NCI-H2029 (cell line): ENCODE measurements around the gene TIGD7.
A peak's percentile ranks its signal among the peaks of the same experiment; 100 is the strongest.

Experiments used
- DNase-seq: peaks from one replicate; lab custom pipeline; 2025; lab: John Stamatoyannopoulos, UW

TIGD7 gene, protein sequence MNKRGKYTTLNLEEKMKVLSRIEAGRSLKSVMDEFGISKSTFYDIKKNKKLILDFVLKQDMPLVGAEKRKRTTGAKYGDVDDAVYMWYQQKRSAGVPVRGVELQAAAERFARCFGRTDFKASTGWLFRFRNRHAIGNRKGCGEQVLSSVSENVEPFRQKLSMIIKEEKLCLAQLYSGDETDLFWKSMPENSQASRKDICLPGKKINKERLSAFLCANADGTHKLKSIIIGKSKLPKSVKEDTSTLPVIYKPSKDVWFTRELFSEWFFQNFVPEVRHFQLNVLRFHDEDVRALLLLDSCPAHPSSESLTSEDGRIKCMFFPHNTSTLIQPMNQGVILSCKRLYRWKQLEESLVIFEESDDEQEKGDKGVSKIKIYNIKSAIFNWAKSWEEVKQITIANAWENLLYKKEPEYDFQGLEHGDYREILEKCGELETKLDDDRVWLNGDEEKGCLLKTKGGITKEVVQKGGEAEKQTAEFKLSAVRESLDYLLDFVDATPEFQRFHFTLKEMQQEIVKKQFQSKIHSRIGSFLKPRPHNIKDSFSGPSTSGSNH

DNA sequence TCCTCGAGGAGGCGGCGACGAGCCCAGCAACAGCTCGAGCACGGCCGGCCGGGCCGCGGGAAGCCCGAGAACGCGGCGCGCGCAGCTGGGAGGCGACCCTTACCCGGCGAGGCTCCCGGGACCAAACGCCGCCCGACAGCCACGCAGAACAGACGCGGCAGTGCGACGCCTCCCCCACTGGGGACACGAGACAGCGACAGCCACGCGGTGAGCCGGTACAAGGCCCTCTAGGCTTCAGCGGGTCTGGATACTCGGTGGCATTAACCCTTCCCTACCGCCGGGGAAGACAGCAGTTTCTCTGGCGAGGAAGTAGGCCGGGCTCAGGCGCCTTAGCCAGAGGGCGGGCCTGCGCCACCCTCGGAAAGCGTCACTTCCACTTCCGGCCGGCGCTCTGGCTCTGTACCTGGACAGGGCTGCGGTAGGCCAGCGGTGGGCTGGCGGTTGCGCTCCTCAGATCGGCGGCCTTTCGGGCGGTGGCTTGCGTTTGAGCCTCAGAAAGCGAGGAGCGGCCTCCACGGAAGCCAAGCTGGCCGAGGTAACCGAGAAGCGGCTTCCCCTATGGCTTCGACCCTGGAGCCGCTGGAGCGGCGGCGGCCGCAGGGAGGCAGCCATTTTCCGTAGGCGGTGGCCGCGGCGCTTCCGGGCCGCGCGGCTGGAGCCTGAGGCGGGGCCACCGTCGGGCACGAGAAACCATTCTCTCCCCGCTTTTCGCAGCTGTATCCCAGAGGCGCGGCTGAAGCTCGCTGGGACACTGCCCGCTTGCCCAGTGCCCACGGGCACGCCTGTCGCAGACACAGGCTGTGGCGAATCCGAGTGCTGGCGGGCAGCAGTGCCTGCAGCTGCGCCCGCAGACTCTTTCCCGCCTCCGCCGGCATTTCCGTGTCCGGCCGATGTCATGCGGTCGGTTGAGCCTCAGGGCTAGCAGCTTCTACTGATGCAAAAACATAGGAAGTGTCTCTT is at the start of gene TIGD7, which contains the start of gene ZNF75A:
TIGD7 (minus strand) TSS at position 322 of the 960 bp plus-strand sequence. CDS start 4,816 bp downstream, outside the sequence.
ZNF75A (plus strand) TSS at position 389 of the 960 bp plus-strand sequence. CDS start 2,932 bp downstream, outside the sequence.
- DNase-seq: peak; percentile 80

DNA sequence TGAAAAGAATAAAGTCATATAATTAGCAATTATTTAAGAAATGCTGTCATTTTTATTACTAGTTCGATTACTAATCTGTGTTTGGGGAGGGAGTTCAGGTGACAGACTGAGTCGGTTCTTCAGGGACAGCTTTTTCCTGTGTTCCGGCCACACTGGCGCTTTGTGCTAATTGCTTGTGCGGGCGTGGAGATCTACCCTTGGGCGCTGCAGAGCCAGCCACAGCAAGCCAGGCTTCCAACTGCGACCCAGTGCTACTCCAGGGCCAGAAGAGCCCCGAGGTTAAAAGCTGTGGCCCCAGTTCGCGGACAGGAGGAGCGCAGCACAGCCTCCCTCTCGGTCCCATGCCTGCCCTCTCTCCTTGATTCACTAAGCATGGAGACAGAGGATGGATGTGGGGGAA is 43.9 kb upstream of the TIGD7 start:
- no peak for DNase-seq

GRCh38 chr16:3348547-3349167 is 43.4 kb upstream of the TIGD7 start:
- no peak for DNase-seq

DNA sequence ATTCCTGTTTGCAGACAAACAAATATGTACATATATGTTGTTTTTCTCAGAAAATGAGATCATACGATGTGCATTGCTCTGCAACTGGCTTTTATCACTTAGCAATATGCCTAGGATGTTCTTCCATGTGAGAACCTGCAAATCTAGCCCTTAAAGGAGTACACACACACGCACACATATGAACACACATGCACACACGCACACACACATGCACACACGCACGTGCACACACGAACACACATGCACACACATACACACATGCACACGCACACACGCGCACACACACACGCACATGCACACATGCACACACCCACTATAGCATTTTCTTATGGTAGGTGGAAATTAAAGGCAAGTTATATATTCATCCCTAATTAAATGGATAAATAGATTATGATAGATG is 42.4 kb upstream of the TIGD7 start:
- no peak for DNase-seq

- no peak for DNase-seq
Measured at GRCh38 chr16:3346041-3346440, 40.8 kb upstream of the TIGD7 start.

GRCh38 chr16:3328643-3329042 is 23.4 kb upstream of the TIGD7 start:
- DNase-seq: no peak

- DNase-seq: no peak
Measured at GRCh38 chr16:3328104-3328503, 22.9 kb upstream of the TIGD7 start.

DNA sequence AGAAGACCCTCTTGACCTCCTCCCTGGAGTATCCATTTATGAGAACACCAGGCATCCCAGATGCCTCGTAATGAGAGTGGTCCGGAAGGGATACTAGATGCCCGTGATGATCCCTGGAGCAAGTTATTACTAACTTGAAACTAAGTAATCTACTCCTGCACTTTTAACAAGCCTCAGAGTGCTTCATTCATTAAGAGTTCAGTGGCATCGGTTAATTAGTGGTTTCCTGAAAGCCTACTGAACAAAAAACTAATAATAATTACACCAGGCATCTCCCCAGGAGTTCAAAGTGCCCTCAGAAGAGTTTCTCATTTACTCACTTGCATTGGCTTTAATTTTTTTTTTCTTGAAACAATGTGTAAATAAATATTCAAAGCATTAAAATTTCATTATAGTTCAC is 22.3 kb upstream of the TIGD7 start:
- no peak for DNase-seq

GRCh38 chr16:3321816-3322215 is 16.6 kb upstream of the TIGD7 start:
- no peak for DNase-seq

DNA sequence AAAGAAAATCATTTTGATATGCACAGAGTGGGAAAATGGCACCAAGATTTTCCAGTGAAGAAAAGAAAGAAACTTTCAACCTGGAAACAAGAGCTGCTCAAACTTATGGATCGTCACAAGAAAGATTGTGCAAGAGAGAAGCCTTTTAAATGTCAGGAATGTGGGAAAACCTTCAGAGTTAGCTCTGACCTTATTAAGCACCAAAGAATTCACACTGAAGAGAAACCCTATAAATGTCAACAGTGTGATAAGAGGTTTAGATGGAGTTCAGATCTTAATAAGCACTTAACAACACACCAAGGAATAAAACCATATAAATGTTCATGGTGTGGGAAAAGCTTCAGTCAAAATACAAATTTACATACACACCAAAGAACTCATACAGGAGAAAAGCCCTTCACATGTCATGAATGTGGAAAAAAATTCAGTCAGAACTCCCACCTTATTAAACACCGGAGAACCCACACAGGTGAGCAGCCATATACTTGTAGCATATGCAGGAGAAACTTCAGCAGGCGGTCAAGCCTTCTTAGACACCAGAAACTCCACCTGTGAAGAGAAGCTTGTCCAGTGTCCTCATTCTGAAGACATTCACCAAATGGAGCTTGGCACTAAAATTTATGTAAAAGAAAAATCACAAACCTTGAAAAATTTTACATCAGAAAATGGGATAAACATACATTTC is 12.2 kb upstream of the TIGD7 start:
- no peak for DNase-seq

- DNase-seq: no peak
Measured at GRCh38 chr16:3311496-3311895, 6.3 kb upstream of the TIGD7 start.

DNA sequence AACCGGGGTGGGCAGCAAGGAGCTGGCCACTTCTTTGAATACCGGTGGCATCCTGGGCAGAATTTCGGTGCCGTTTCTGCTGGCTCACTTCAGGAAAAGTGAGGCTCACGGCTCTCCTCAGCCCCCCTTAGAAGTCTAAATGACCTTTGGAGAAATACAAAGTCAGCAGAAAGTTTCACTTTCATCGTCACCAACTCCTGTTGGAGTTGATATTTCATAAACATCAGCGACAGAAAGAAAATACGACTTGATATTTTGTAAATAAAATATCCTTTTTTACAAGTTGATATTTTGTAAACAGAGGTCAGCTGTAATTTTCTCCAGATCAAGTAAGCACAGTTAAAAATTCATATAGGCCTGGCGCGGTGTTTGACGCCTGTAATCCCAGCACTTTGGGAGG is 848 bp upstream of the TIGD7 start:
- no peak for DNase-seq

- no peak for DNase-seq
Measured at GRCh38 chr16:3304370-3304769, 860 bp downstream of the TIGD7 start.

- DNase-seq: no peak
Measured at GRCh38 chr16:3295783-3296182, 9.4 kb downstream of the TIGD7 start.

GRCh38 chr16:3295209-3295608 is 10.0 kb downstream of the TIGD7 start:
- DNase-seq: no peak

DNA sequence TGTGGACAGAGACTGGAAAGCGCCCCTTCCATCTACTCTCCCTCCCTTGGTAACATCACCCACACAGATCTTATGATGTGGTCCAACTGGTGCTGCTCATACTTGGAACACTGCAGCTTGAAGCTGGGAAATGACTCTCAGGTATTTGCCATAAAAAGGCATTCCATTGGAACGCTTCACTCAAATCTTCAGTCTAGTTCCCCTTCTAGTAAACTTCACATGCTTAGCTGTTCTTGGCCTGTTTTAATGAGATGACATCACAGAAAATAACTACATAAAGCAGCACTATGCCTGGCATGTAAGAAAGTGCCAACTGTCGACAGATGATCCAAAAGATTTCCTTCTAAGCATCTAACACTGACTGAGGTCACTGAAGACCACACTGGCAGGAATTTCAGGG is 12.6 kb downstream of the TIGD7 start:
- no peak for DNase-seq

- DNase-seq: no peak
Measured at GRCh38 chr16:3289998-3290673, 15.1 kb downstream of the TIGD7 start.

- no peak for DNase-seq
Measured at GRCh38 chr16:3285131-3285530, 20.1 kb downstream of the TIGD7 start.

DNA sequence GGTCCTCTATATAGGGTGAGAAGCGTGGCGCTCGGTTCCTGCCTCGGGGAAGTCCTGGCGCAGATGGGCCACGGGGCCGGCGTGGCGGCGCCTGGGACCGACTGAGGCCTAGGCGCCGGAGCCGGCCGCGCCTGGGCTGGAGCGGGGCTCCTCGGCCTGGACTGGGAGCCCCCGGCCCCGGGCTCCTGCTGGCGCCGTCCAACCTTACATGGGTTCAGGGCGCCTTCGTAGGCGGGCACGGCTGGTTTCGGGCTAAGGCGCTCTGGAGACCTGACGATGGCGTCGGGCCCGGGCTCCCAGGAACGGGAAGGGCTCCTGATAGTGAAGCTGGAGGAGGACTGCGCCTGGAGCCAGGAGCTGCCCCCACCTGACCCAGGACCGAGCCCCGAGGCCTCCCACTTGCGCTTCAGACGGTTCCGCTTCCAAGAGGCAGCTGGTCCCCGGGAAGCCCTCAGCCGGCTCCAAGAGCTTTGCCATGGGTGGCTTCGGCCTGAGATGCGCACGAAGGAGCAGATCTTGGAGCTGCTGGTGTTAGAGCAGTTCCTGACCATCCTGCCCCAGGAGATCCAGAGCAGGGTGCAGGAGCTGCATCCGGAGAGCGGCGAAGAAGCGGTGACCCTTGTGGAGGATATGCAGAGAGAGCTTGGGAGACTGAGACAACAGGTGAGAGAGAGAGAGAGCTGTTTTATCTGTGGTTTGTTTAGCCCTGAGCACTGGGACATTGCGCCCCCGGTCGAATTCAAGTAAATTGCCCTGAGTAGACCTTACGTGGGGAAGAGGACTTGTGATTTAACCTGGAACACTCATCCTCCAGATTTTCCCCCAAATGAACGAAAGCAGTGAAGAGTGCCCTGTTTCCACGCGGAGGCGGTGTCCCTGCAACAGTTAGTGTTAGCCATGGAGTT is 21.4 kb downstream of the TIGD7 start:
- DNase-seq: no peak
